Vagina (tissue), 2 donors: ENCODE measurements around the gene ACYP2.

ENCODE experiments used
- CTCF ChIP-seq, 3 experiments: fragments of 450-650 bp in 2 of 3; fragments of 200-600 bp in 1 of 3; sonication (generic) in 1 of 3; IDR thresholded peaks; one replicate each; pipeline ENCODE4 v1.5.1; 2017 to 2019; ENCODE audit warnings: antibody characterized with exemption in 3 of 3, mild to moderate bottlenecking in 2 of 3, moderate library complexity in 2 of 3
- POLR2A ChIP-seq, 2 donors: fragments of 450-650 bp; IDR thresholded peaks; one replicate each; pipeline ENCODE4 v1.6.1; 2017; ENCODE audit warnings: antibody characterized with exemption in 2 of 2, mild to moderate bottlenecking in 2 of 2, moderate library complexity in 2 of 2

- TF ChIP-seq CTCF (IDR thresholded peaks at IDR 0.05) (no peak), POLR2A (IDR thresholded peaks at IDR 0.05) (no peak)
Measured at GRCh38 chr2:54275541-54275940, 160.1 kb downstream of the ACYP2 start.
